Pulmonary artery endothelial cell (primary cell): ENCODE results near the gene CCDC85C. TPM values are rescaled to one million over a fixed set of nuclear protein-coding genes. Genes with fewer than 3 reads are reported as not detected.
"Not testable (repeated sequence)": the region's sequence is repeated elsewhere in the genome, so short reads cannot be mapped to it uniquely, and the experiment has no call there.

Source experiments
- DNase-seq: peaks from one replicate; pipeline ENCODE4 v3.0.0-alpha.2; 2011; ENCODE audit warnings: low read depth, low spot score
- total RNA-seq: library from RNA; depleted of rRNA; stranded (reverse); fragments of >200 nt; gene quantifications from 2 replicates; pipeline ENCODE4 v1.2.3, GENCODE V29; 2014

Gene CCDC85C
- total RNA-seq = 15.0 and 16.5 TPM in 2 replicates

- no peak for DNase-seq
These were observed at the start of gene CCDC85C for GRCh38 chr14:99603471-99604277. Gene CCDC85C (minus strand): TSS chr14:99604207. CDS start chr14:99603959, 248 bp downstream.

- no peak for DNase-seq
These were observed 48.1 kb upstream of the CCDC85C start for GRCh38 chr14:99651953-99652746.

- no peak for DNase-seq
These were observed 46.2 kb upstream of the CCDC85C start for GRCh38 chr14:99650189-99650588.

GRCh38 chr14:99649643-99650042 is 45.6 kb upstream of the CCDC85C start:
- DNase-seq = no peak

- no peak for DNase-seq
These were observed 45.2 kb upstream of the CCDC85C start for GRCh38 chr14:99649219-99649618.

- DNase-seq = no peak
These were observed 44.2 kb upstream of the CCDC85C start for GRCh38 chr14:99648027-99648784.

- no peak for DNase-seq
These were observed 43.4 kb upstream of the CCDC85C start for GRCh38 chr14:99647411-99647810.

- DNase-seq = no peak
These were observed 41.8 kb upstream of the CCDC85C start for GRCh38 chr14:99645545-99646505.

- DNase-seq = no peak
These were observed 40.9 kb upstream of the CCDC85C start, which contains the start of gene HHIPL1 for GRCh38 chr14:99644723-99645544. Gene HHIPL1 (plus strand): TSS chr14:99645129. CDS start chr14:99645208, 79 bp downstream.

- DNase-seq = no peak
These were observed 40.1 kb upstream of the CCDC85C start for GRCh38 chr14:99644035-99644587.

GRCh38 chr14:99643343-99643742 is 39.3 kb upstream of the CCDC85C start:
- DNase-seq = no peak

- DNase-seq = not testable (repeated sequence)
These were observed 38.8 kb upstream of the CCDC85C start for GRCh38 chr14:99642771-99643170.

- DNase-seq = no peak
These were observed 33.6 kb upstream of the CCDC85C start for GRCh38 chr14:99637624-99638023.

GRCh38 chr14:99636487-99636886 is 32.5 kb upstream of the CCDC85C start:
- DNase-seq = no peak

GRCh38 chr14:99635116-99635515 is 31.1 kb upstream of the CCDC85C start:
- no peak for DNase-seq

- no peak for DNase-seq
These were observed 30.4 kb upstream of the CCDC85C start for GRCh38 chr14:99634443-99634842.

- no peak for DNase-seq
These were observed 29.9 kb upstream of the CCDC85C start for GRCh38 chr14:99633918-99634317.

- DNase-seq = no peak
These were observed 29.1 kb upstream of the CCDC85C start for GRCh38 chr14:99633141-99633540.

GRCh38 chr14:99632410-99633035 is 28.5 kb upstream of the CCDC85C start:
- DNase-seq = no peak
